ENCODE results near the gene EGFL8.
A peak's percentile ranks its signal among the peaks of the same experiment; 100 is the strongest.
"Not testable (repeated sequence)": the region's sequence is repeated elsewhere in the genome, so short reads cannot be mapped to it uniquely, and the experiment has no call there.

The EGFL8 gene

DNA sequence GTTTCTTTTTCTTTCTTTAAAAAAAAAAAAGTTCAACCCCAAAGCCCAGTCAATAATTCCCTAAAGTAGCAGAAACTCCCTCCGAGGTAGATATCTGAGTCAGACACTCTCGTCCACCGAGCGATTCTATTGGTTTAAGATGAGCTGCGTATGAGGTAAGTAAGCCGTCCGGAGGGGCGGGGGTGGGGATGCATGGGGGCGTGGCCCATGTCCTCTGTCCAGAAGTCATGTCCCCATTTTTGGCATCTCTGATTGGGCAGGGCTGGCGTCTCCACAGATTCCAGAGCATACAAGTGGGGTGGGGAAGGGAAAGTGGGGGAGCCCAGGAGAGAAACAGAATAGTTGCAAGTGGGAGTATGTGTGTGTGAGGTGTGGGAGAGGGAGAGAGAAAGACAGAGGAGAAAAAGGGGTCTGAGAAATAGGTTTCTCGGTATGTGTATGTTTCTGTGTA is 21.3 kb downstream of the EGFL8 start:
- DNase-seq, result peak; percentile 43

- DNase-seq, result not testable (repeated sequence)
Measured at GRCh38 chr6:32186151-32186840, 21.9 kb downstream of the EGFL8 start.

GRCh38 chr6:32187009-32187709 is 22.8 kb downstream of the EGFL8 start:
- no peak for DNase-seq

GRCh38 chr6:32187725-32188380 is 23.5 kb downstream of the EGFL8 start:
- DNase-seq, result not testable (repeated sequence)

DNA sequence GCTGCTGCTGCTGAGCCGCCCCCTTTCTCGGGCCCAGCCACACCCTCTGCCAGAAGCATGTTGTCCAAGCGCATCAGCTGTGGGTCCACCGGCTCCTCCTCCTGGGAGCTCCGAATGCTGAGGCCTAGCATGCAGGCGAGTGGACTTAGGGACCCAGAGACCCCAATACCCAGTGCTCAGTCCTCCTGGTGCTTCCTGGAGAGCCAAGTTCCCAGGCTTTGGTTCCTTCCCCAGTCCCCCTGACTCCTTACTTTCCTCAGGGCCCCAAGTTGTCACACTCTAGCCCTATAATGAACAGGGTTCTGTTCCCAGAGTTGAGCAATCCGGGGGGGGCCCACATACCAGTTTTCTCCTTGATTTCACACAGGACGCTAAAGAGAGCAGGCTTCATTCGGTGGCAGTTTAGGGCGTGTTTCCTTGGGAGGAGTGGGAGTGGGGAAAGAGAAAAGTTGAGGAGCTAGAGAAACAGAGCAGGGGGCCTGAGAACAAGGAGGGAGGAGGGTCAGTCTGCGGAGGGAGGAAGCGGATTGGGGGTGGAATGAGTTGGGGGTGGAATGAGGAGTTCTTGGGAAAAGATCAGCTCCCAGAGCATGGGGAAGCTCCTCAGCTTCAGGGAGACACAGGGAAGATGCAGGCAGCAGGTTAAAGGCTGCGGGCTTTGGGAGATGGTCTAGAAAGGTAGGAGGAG is 24.1 kb downstream of the EGFL8 start:
- no peak for DNase-seq

- DNase-seq, result no peak
Measured at GRCh38 chr6:32189069-32189741, 24.8 kb downstream of the EGFL8 start.

DNA sequence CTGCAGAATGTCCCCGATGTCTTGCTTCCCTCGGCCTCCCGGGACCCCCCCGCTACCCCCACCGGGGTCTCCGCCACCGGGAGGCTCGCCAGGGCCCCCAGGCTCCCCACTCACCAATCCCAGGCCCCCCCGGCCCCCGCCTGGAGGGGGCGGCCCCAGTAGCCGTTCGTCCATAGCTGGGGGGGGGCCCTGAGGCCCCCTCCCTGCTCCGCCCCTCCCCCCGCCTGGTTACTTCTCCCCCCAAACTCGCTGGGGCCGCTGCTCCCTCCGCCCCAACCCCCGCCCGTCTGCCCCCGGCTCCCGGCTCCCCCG is 25.3 kb downstream of the EGFL8 start:
- DNase-seq, result no peak

DNA sequence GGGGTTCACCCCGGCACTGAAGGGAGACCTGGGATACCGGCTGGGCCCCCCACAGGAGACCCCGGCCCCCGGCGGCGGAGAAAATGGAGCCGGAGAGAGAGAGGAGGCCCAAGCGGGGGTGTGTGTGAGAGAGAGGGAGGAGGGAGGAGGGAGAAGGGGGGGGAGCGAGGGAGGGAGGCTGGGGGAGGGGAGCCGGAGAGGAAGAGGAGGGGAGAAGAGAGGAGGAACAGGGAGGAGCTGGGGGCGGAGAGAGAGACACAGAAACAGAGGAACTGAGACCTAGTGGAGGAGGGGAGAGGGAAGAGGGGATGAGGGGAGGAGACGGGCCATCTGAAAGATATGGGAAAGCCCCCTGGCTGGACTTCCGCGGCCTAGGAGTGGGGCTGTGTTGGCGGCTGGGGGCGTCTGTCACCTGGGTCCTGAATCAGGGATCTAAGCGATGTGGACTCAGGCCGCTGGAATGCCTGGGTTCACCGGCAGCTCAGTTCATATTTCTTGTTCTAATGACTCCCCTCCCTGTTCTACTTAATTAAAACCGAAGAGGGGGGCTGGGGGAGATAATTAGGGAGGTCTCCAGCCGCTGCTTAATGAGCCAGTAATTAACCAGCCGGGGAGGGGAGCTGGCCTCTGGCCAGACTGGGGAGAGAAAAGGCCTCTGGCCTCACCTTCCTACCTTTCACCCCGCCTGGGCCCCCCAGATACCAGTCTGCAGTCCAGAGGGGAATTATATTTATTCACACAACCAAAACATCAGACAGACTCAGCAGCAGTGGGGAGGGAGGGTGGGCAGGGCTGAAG is 25.9 kb downstream of the EGFL8 start, which contains the start of gene PBX2:
TSS of gene PBX2 (minus strand) at position 149 of the 798 bp plus-strand sequence. CDS start 287 bp downstream, outside the sequence.
- DNase-seq, result peak; percentile 83

GRCh38 chr6:32190911-32191677 is 26.7 kb downstream of the EGFL8 start:
- no peak for DNase-seq

DNA sequence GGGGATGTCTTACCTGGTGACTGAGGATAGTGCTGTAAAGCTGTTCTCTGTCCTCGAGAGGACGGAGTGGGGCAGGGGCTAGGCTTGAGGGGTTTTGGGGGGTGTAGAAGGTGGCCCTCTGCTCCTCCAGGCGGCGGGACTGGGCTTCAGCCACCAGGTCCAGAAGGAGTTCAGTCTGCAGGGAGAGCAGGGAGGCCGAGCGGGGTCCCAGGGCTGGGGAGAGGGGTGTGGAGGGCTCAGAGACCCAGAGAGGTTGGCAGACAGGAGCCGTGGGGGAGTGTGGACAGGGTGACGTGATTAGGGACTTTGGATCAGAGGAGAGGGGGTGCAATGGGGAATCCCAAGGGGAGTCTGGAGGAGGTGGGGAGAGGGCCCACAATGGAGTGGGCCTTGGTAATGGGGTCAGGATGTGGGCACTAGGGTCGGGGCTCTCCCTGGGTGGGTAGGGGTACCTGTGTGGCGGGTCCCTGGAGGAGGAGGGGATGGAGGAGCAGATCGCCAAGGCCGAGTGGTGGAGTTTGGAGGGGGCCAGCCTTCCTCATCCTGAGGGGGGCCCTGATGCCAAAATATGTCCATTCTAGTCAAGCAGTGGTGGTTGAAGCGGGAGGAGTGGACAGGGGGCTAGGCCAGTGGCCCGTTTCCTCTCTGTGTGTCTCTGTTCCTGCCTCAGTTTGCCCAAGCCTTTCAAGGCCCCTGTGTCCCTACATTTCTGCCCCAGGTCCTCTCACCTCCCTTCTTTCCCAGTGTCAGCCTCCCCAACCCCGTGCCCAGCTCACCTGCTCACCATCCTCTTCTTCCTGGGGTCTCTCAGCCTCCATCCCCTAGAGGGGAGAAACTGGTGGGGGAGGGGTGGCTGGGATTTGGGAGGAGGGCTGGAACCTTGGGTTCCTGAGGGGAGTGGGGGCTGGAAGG is 27.6 kb downstream of the EGFL8 start:
- DNase-seq, result no peak

DNA sequence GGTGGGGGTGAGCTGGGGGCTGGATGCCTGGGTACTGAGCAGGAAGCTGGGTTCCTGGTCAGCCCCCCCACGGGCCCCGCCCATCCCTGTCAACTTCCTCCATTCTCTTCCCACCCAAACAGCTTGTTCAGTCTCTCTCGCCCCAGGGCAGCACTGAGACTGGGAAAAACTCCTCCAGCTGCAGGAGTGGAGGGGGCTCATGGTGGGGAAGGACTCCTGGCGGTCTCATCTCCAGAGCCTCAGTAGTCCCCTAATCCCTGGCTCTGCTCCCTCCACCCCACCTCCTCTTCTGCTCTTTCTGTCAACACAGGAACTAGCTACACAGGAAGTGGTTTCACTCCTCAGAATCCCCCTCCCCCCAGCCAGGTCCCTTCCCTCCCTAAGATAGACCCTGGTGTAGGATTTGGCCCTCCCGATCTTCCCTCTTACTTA is 28.2 kb downstream of the EGFL8 start, which contains the start of gene GPSM3:
TSS of gene GPSM3 (minus strand) at position 36 of the 432 bp plus-strand sequence. CDS start 130 bp downstream, outside the sequence.
- peak; percentile 55 for DNase-seq

- DNase-seq, result not testable (repeated sequence)
Measured at GRCh38 chr6:32193096-32193495, 28.7 kb downstream of the EGFL8 start.

DNA sequence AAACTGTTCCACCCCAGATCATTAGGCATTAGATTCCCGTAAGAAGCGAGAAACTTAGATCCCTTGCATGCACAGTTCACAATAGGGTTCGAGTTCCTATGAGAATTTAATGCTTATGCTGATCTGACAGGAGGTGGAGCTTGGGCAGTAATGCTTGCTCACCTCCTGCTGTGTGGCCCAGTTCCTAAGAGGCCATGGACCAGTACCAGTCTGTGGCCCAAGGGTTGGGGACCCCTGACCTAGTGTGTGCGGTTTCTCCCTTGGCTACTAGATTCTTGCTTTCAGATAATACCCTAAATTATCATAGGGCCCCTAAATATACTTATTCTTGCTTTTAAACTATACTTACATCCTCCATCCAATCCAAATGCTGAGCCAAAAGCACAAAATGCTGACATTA is 30.0 kb downstream of the EGFL8 start:
- no peak for DNase-seq

DNA sequence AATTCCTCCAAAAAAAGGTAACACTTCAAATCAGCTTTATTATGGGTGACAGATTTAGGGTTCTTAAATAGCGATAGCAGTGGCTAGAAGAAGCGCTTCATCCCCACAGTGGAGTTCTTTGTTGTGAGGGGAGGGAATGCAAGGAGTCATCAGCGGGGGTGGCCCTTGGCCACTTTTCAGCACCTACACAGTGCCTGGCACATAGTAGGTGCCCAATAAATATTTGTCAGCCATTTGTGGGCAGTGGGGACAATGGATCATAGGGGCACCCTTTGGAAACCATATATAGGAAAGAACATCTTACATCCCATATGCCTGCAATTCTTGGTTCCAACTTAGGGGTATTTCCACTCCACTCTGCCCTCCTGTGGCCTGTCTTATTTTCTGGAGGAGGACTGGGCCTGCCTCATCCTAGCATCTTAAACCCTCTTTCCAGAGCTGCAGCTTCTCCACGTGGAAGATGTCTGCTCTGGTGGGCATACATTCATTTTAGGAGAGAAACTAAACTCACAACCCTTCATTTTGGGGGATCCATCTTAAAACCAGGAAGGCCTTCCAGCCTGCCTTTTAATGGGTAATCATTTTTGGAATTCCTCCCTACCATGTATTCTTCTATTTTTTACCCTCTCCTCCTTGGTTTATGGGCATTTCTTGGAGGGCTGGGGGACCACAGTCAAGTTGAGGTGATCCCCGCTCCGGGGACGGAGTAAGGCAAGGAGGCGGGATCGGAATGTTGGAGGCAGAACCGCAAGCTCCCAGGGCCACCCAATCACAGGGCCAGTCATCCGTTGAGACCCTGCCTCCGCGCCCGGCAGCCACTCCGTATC is 30.6 kb downstream of the EGFL8 start:
- DNase-seq, result no peak

GRCh38 chr6:32195652-32195901 is 31.2 kb downstream of the EGFL8 start:
- DNase-seq, result peak; percentile 100

DNA sequence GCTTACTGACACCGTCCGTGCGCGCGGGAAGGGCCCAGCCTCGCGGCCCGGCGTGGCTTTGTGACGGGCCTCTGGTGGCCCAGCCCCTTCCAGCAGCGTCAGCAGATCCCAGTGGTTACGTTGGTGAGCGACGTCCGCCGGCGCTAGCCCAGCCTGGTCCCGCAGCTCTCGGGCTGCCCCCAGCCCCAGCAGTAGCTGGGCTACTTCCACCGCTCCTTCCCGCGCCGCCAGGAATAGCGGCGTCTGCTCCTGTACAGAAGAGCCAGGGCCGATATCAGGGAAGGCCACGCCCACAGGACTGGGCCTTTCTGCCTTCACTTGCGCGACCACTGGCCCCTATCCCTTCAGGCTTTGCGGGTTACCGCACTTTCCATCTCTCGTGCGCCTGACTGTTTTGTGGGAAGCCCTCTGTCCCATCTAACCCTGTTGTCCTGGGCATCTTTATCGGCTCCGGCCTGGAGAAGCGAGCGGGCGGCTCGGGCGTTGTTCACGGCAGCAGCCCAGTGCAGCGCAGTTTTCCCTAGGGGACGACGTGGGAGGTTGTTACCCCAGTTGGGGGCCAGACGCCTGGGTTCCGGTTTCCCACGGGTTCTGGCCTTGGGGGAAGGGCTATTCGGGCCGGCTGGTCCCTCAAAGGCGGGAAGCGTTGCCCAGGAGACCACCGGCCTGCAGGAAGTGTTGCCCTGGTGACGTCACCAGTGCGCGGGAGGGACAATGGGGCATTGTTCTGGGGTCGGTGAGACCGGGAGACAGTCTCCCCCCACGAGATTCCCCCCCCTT is 31.7 kb downstream of the EGFL8 start:
- DNase-seq, result peak; percentile 59

- no peak for DNase-seq
Measured at GRCh38 chr6:32196682-32197616, 32.6 kb downstream of the EGFL8 start.
